T-helper 2 cell treated with Interferon-gamma antibody and Interleukin-4, amounts not matched to agents 5 μg/mL and 100 μg/mL, for 36 hours (primary cell): ENCODE measurements around the gene NDNF.

Source experiments
- DNase-seq: peaks from one replicate; pipeline ENCODE4 v3.0.0; 2021; ENCODE audit warnings: low spot score
- H3K27ac Mint-ChIP-seq: one replicate; pipeline ENCODE4 v1.8.0; 2021; ENCODE audit warnings: mild to moderate bottlenecking, mixed read lengths
- H3K27me3 Mint-ChIP-seq: one replicate; pipeline ENCODE4 v1.8.0; 2021; ENCODE audit warnings: low read depth, mixed read lengths
- H3K36me3 Mint-ChIP-seq: one replicate; pipeline ENCODE4 v1.8.0; 2021; ENCODE audit warnings: low read depth, mixed read lengths
- H3K4me1 Mint-ChIP-seq: one replicate; pipeline ENCODE4 v1.8.0; 2021; ENCODE audit warnings: low read depth, mixed read lengths
- H3K4me3 Mint-ChIP-seq: one replicate; pipeline ENCODE4 v1.8.0; 2022; ENCODE audit warnings: mild to moderate bottlenecking, moderate library complexity, mixed read lengths
- H3K9me3 Mint-ChIP-seq: one replicate; pipeline ENCODE4 v1.8.0; 2021; ENCODE audit warnings: mixed read lengths

The NDNF gene, protein sequence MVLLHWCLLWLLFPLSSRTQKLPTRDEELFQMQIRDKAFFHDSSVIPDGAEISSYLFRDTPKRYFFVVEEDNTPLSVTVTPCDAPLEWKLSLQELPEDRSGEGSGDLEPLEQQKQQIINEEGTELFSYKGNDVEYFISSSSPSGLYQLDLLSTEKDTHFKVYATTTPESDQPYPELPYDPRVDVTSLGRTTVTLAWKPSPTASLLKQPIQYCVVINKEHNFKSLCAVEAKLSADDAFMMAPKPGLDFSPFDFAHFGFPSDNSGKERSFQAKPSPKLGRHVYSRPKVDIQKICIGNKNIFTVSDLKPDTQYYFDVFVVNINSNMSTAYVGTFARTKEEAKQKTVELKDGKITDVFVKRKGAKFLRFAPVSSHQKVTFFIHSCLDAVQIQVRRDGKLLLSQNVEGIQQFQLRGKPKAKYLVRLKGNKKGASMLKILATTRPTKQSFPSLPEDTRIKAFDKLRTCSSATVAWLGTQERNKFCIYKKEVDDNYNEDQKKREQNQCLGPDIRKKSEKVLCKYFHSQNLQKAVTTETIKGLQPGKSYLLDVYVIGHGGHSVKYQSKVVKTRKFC

GRCh38 chr4:121072224-121073003 lies at the start of gene NDNF:
Gene NDNF (minus strand): TSS chr4:121072535. CDS start chr4:121045837, 26,698 bp downstream.
- peaks cover 74% of the 10 kb centered on the region for H3K27me3 Mint-ChIP-seq
- H3K4me1 Mint-ChIP-seq, result peaks cover 19% of the 10 kb centered on the region
- H3K27ac Mint-ChIP-seq, result peak within 1 kb of the TSS; percentile 22
- peak; percentile 57 for DNase-seq
- peak within 1 kb of the TSS; percentile 85 for H3K4me3 Mint-ChIP-seq
- no peaks in the 10 kb centered on the region for H3K36me3 Mint-ChIP-seq
- no peaks in the 10 kb centered on the region for H3K9me3 Mint-ChIP-seq

DNA sequence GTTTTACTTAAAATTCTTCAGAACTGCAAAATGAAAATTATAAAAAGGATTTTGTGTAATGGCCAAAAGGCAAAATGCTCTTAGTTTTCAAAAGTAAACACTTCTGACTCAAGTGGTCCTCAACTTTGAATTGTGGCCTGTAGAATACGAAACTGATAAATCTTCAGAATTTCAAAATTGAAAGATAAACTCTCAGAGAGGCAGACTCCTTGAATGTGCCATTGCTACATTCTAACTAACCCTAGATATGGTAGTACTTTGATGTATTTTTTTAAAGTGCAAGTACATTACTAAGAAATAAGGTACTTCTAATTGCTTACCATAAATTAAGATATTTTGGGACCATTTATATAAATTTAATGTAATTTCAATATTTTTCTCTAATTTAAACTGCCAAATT lies 47.4 kb upstream of the NDNF start:
- H3K27ac Mint-ChIP-seq, result no peak overlapping the region
- H3K36me3 Mint-ChIP-seq, result no peaks in the 10 kb centered on the region
- H3K27me3 Mint-ChIP-seq, result peaks cover 8% of the 10 kb centered on the region
- peaks cover 16% of the 10 kb centered on the region for H3K4me1 Mint-ChIP-seq
- H3K4me3 Mint-ChIP-seq, result no peak overlapping the region
- no peaks in the 10 kb centered on the region for H3K9me3 Mint-ChIP-seq
- DNase-seq, result no peak

GRCh38 chr4:121118344-121118743 lies 46.0 kb upstream of the NDNF start:
- Mint-ChIP-seq H3K4me3 (no peak overlapping the region), H3K36me3 (no peaks in the 10 kb centered on the region), H3K9me3 (no peaks in the 10 kb centered on the region), H3K27ac (no peak overlapping the region), H3K4me1 (peaks cover 24% of the 10 kb centered on the region), H3K27me3 (peaks cover 8% of the 10 kb centered on the region)
- no peak for DNase-seq

DNA sequence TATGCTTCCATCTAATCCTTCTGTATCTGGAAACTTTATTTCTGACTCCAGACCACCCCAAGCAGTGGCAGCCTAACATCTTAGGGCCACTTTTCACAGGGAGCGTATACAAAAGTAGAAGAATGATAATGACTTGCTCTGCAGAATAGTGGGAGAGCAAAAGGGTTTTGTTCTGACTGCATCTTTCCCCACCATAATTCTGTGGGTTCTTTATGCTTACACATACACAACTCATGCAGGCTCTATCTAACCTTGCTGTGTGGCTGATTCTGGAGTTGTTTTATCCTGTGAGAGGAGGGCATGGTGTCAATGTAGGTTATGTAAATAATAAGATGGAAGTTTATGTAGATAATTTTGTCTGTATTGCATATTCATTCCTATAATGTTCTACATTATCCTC lies 42.4 kb upstream of the NDNF start:
- no peaks in the 10 kb centered on the region for H3K36me3 Mint-ChIP-seq
- H3K4me3 Mint-ChIP-seq, result no peak overlapping the region
- H3K4me1 Mint-ChIP-seq, result peaks cover 24% of the 10 kb centered on the region
- H3K27me3 Mint-ChIP-seq, result peaks cover 22% of the 10 kb centered on the region
- DNase-seq, result peak; percentile 20
- peak overlapping the region; percentile 35 for H3K27ac Mint-ChIP-seq
- no peaks in the 10 kb centered on the region for H3K9me3 Mint-ChIP-seq

GRCh38 chr4:121112530-121112929 lies 40.2 kb upstream of the NDNF start:
- Mint-ChIP-seq H3K9me3 (no peaks in the 10 kb centered on the region), H3K27me3 (peaks cover 25% of the 10 kb centered on the region), H3K36me3 (no peaks in the 10 kb centered on the region), H3K4me3 (no peak overlapping the region), H3K4me1 (peaks cover 14% of the 10 kb centered on the region), H3K27ac (no peak overlapping the region)
- DNase-seq, result no peak

- no peaks in the 10 kb centered on the region for H3K36me3 Mint-ChIP-seq
- H3K4me3 Mint-ChIP-seq, result no peak overlapping the region
- peaks cover 53% of the 10 kb centered on the region for H3K27me3 Mint-ChIP-seq
- no peak for DNase-seq
- peaks cover 4% of the 10 kb centered on the region for H3K4me1 Mint-ChIP-seq
- H3K9me3 Mint-ChIP-seq, result no peaks in the 10 kb centered on the region
- no peak overlapping the region for H3K27ac Mint-ChIP-seq
These were observed 36.2 kb upstream of the NDNF start for GRCh38 chr4:121108557-121108956.

GRCh38 chr4:121107507-121107906 lies 35.2 kb upstream of the NDNF start:
- no peak for DNase-seq
- H3K27ac Mint-ChIP-seq, result no peak overlapping the region
- H3K27me3 Mint-ChIP-seq, result peaks cover 60% of the 10 kb centered on the region
- no peak overlapping the region for H3K4me3 Mint-ChIP-seq
- H3K9me3 Mint-ChIP-seq, result no peaks in the 10 kb centered on the region
- H3K36me3 Mint-ChIP-seq, result no peaks in the 10 kb centered on the region
- no peaks in the 10 kb centered on the region for H3K4me1 Mint-ChIP-seq

GRCh38 chr4:121100093-121100775 lies 27.9 kb upstream of the NDNF start:
- no peak overlapping the region for H3K27ac Mint-ChIP-seq
- H3K4me3 Mint-ChIP-seq, result no peak overlapping the region
- H3K9me3 Mint-ChIP-seq, result no peaks in the 10 kb centered on the region
- H3K36me3 Mint-ChIP-seq, result no peaks in the 10 kb centered on the region
- no peak for DNase-seq
- H3K4me1 Mint-ChIP-seq, result no peaks in the 10 kb centered on the region
- H3K27me3 Mint-ChIP-seq, result peaks cover 56% of the 10 kb centered on the region

DNA sequence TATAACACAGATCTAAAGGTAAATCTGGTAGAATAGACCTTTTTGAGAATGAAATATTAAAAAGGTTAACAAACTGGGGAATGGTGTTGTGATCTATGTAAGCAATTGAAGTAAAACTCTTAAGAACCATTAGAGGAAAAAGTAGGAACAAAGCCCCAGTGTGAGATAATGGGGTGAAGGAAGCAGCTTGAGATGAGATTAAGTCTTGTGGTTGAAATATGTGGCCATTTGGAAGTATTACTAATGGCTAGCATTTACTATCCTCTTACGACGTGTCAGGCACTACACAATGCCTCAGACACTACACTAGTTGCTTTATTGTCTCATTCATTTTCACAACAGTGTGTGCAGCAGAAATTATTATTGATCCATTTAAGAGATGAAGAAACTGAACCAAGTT lies 25.9 kb upstream of the NDNF start:
- Mint-ChIP-seq H3K4me1 (no peaks in the 10 kb centered on the region), H3K4me3 (no peak overlapping the region)
- DNase-seq, result no peak

DNA sequence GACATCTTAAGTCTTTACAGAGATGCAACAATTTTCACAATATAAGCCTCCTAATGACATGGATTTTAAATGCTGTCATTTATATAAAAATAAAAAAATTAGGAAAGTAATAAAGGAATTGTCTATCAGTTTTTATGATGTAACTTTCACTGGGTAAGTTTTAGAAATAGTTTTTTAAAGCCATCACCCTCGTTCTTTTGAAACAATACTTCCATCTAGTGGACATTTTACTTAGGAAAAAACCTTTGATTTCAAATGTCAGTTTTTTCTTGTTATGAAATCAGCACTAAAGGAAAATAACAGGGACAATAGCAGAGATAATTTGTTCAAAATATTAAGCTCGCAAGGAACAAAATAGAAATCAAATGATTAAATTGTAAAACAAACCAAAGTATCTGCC lies 24.3 kb upstream of the NDNF start:
- Mint-ChIP-seq H3K4me1 (no peaks in the 10 kb centered on the region), H3K27me3 (peaks cover 30% of the 10 kb centered on the region), H3K9me3 (no peaks in the 10 kb centered on the region), H3K27ac (no peak overlapping the region), H3K36me3 (no peaks in the 10 kb centered on the region), H3K4me3 (no peak overlapping the region)
- DNase-seq, result no peak

More for the DNA sequence above, 25.9 kb upstream of the NDNF start:
- Mint-ChIP-seq H3K9me3 (no peaks in the 10 kb centered on the region), H3K27ac (no peak overlapping the region), H3K27me3 (peaks cover 43% of the 10 kb centered on the region), H3K36me3 (no peaks in the 10 kb centered on the region)

- Mint-ChIP-seq H3K9me3 (no peaks in the 10 kb centered on the region), H3K4me3 (no peak overlapping the region), H3K27me3 (peaks cover 26% of the 10 kb centered on the region), H3K4me1 (no peaks in the 10 kb centered on the region), H3K36me3 (no peaks in the 10 kb centered on the region), H3K27ac (no peak overlapping the region)
- DNase-seq, result no peak
These were observed 23.9 kb upstream of the NDNF start for GRCh38 chr4:121096191-121096590.

DNA sequence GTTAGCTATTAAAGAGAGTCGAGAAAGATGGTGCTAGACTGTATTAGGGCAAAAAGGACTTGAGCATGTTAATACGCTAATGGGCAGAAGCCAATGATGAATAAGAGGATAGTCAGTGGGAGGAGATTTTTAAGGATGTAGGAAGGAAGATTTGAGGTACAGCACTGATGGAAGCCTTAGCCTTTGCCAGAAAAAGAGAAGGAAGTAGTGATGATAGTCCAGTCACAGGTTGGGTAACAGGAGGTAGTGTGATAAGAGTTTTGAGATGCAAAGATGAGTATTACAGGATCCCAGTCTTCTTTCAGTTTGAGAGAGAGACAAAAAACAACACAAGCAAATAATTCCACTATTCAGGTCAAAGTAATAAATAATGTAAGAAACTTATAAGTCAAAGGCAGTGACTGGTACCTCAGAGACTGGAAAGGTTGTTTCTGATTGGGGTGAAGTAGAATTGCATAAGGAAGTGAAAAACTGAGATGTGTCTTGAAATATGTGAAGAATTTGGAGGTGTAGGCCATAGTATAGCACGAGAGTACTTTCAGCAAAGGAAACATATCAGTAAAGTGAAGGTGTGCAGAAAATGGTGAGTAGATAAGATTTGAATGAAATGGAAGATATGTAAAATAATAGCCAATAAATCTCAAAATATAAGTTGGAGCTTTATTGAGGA lies 22.1 kb upstream of the NDNF start:
- H3K36me3 Mint-ChIP-seq, result no peaks in the 10 kb centered on the region

GRCh38 chr4:121093261-121093660 lies 20.9 kb upstream of the NDNF start:
- Mint-ChIP-seq H3K4me1 (no peaks in the 10 kb centered on the region), H3K27me3 (peaks cover 10% of the 10 kb centered on the region), H3K9me3 (no peaks in the 10 kb centered on the region), H3K27ac (no peak overlapping the region), H3K4me3 (no peak overlapping the region), H3K36me3 (no peaks in the 10 kb centered on the region)
- DNase-seq, result no peak

More for the DNA sequence above, 22.1 kb upstream of the NDNF start:
- DNase-seq, result no peak
- H3K27ac Mint-ChIP-seq, result no peak overlapping the region
- peaks cover 13% of the 10 kb centered on the region for H3K27me3 Mint-ChIP-seq
- no peaks in the 10 kb centered on the region for H3K4me1 Mint-ChIP-seq
- no peak overlapping the region for H3K4me3 Mint-ChIP-seq
- H3K9me3 Mint-ChIP-seq, result no peaks in the 10 kb centered on the region
